GM12892 (cell line): ENCODE measurements around the gene SERPINA12.

Experiments
- POLR2A ChIP-seq: IDR thresholded peaks from 2 replicates; pipeline ENCODE4 v1.6.1; 2011; ENCODE audit warnings: low read depth, low read length, control low read depth
- POLR2AphosphoS5 ChIP-seq: IDR thresholded peaks from 2 replicates; pipeline ENCODE4 v1.6.1; 2011; ENCODE audit warnings: low read depth, low read length, control low read depth
- TAF1 ChIP-seq: IDR thresholded peaks from 2 replicates; pipeline ENCODE4 v1.6.1; 2011; ENCODE audit warnings: low read depth, mild to moderate bottlenecking, control low read depth, low read length, borderline replicate concordance

DNA sequence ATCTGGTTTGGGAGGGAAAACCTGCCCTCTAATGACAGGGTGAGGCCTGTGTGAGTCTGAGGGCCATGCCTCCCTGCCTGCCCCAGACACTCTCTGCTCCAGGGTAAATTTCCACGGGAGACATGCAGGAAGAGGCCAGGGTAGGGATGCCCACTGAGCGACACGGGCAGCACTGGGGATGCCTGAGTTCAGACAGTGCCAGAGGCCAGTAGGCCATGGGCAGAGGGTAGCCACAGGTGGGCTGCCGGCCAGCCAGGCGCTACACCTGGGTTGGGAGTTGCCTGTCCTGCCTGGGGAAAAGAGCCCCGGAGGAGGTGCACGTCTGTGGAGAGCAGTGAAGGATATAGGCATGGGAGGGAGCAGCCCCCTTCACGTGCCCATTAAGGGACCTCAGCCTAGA lies 3.6 kb downstream of the SERPINA12 start:
- TF ChIP-seq POLR2A (no peak), TAF1 (no peak), POLR2AphosphoS5 (no peak)
